PC-3 (cell line): Measurements from ENCODE around the gene TBX15. TPM values are rescaled to one million over a fixed set of nuclear protein-coding genes. Genes with fewer than 3 reads are reported as not detected.

ENCODE experiments used
- ATAC-seq: fragments of 200-7000 bp; cut with Tn5 transposase; 2 replicates; pipeline ENCODE4 v1.9.1; 2020; ENCODE audit warnings: mild to moderate bottlenecking, moderate library complexity
- BruUV-seq: library from RNA; stranded (reverse); fragments of 400-500 nt; replicated peaks from 2 replicates; lab custom pipeline; 2021; lab: Mats Ljungman, UMichigan
- CTCF ChIA-PET: fragments of 300-600 bp; sonication (Branson Sonifier 250); formaldehyde crosslinking; loops from one replicate; lab custom pipeline; 2022; ENCODE audit warnings: antibody characterized with exemption; lab: Charles Lee
- POLR2A ChIA-PET: fragments of 300-600 bp; sonication (Branson Sonifier 250); formaldehyde crosslinking; loops from one replicate; lab custom pipeline; 2022; ENCODE audit warnings: antibody characterized with exemption; ENCODE audit not compliant: unreplicated experiment; lab: Charles Lee
- DNase-seq: peaks from one replicate; pipeline ENCODE4 v3.0.0-alpha.2; 2015
- H2AFZ ChIP-seq: fragments of 300-600 bp; sonication (generic); 2 replicates; pipeline ENCODE4 v1.6.0; 2016; ENCODE audit warnings: antibody characterized with exemption, low read length
- H3F3A ChIP-seq: fragments of 300-600 bp; sonication (generic); one replicate; pipeline ENCODE4 v1.6.0; 2017; ENCODE audit warnings: antibody characterized with exemption, low read length, control low read depth, mild to moderate bottlenecking; ENCODE audit not compliant: unreplicated experiment
- H3K27ac ChIP-seq: fragments of 300-600 bp; sonication (generic); 2 replicates; pipeline ENCODE4 v1.5.1; 2016; ENCODE audit warnings: mild to moderate bottlenecking, low read length
- H3K27me3 ChIP-seq: fragments of 300-600 bp; sonication (generic); 2 replicates; pipeline ENCODE4 v1.6.1; 2016; ENCODE audit warnings: low read length, mixed read lengths
- H3K36me3 ChIP-seq: fragments of 300-600 bp; sonication (generic); 2 replicates; pipeline ENCODE4 v1.6.1; 2016; ENCODE audit warnings: low read depth, mixed run types, low read length, mixed read lengths
- H3K4me1 ChIP-seq: fragments of 300-600 bp; sonication (generic); 2 replicates; pipeline ENCODE4 v1.5.1; 2016; ENCODE audit warnings: low read length; ENCODE audit not compliant: insufficient read depth
- H3K4me2 ChIP-seq: fragments of 300-600 bp; sonication (generic); 2 replicates; pipeline ENCODE4 v1.6.0; 2016; ENCODE audit warnings: low read length
- H3K4me3 ChIP-seq: fragments of 300-600 bp; sonication (generic); 2 replicates; pipeline ENCODE4 v1.5.1; 2016; ENCODE audit warnings: mild to moderate bottlenecking, low read length, mixed read lengths
- H3K79me2 ChIP-seq: fragments of 300-600 bp; sonication (generic); 2 replicates; pipeline ENCODE4 v1.6.1; 2017; ENCODE audit warnings: low read length, mixed read lengths
- H3K9ac ChIP-seq: fragments of 300-600 bp; sonication (generic); 2 replicates; pipeline ENCODE4 v1.6.0; 2016; ENCODE audit warnings: mild to moderate bottlenecking, low read length
- H3K9me2 ChIP-seq: fragments of 300-600 bp; sonication (generic); replicated peaks from 2 replicates; pipeline ENCODE4 v1.6.1; 2016; ENCODE audit warnings: mixed run types, low read length, mixed read lengths
- H3K9me3 ChIP-seq: fragments of 300-600 bp; sonication (generic); 2 replicates; pipeline ENCODE4 v1.6.1; 2016; ENCODE audit warnings: low read length, mixed read lengths
- H4K20me1 ChIP-seq: fragments of 300-600 bp; sonication (generic); 2 replicates; pipeline ENCODE4 v1.6.1; 2016; ENCODE audit warnings: low read length, mixed read lengths
- CTCF ChIP-seq: fragments of 300-600 bp; sonication (generic); conservative IDR thresholded peaks from 2 replicates; pipeline ENCODE4 v1.5.1; 2017; ENCODE audit warnings: antibody characterized with exemption, low read depth, mild to moderate bottlenecking, low read length
- EZH2 ChIP-seq: fragments of 300-600 bp; sonication (generic); IDR thresholded peaks from one replicate; pipeline ENCODE4 v1.6.1; 2017; ENCODE audit warnings: antibody characterized with exemption, mild to moderate bottlenecking, low read length; ENCODE audit not compliant: unreplicated experiment
- EZH2phosphoT487 ChIP-seq: fragments of 300-600 bp; sonication (generic); IDR thresholded peaks from 2 replicates; pipeline ENCODE4 v1.6.1; 2018; ENCODE audit warnings: mild to moderate bottlenecking, antibody characterized with exemption, low read length, borderline replicate concordance
- intact Hi-C: fragments of 100-400 bp; cut with micrococcal nuclease; formaldehyde crosslinking; loops from 2 replicates; pipeline ENCODE4 v1.9.0; 2023
- total RNA-seq: library from RNA; depleted of rRNA; stranded (reverse); fragments of >200 nt; gene quantifications from 2 replicates; pipeline ENCODE4 v1.2.3, GENCODE V29; 2014

Gene TBX15
- total RNA-seq, 1 experiment from 2014 or later, result 0.58 TPM

DNA sequence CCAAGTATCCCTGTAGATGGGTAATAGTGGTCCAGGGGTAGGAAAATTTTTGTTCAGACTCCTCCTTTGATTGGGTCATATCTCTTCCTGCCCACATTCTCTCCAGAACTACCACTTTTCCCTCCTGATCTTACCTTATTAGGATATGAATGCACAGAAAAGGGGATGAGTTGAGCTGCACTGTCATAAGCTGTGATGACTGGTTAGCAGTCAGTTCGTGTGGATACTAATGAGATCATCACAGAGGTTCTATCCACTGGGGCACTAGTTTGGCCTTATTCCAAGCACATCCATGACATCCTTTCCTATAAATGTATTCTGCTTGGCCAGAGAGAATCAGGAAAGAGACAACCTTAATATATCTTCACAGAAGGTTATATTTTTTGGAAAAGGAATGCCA lies 22.1 kb upstream of the TBX15 start:
- Histone ChIP-seq H3K4me1 (peaks cover 10% of the 10 kb centered on the region; the same call in 1 of the 2 replicates), H3K9me2 (no peaks in the 10 kb centered on the region), H3K4me3 (no peak overlapping the region), H3K9me3 (no peaks in the 10 kb centered on the region), H3K9ac (no peak overlapping the region), H3F3A (no peaks in the 10 kb centered on the region), H3K36me3 (no peaks in the 10 kb centered on the region), H3K4me2 (no peak overlapping the region), H4K20me1 (no peaks in the 10 kb centered on the region), H3K27ac (no peak overlapping the region), H3K27me3 (no peaks in the 10 kb centered on the region), H2AFZ (no peak overlapping the region), H3K79me2 (no peaks in the 10 kb centered on the region)
- ATAC-seq, result no peak
- intact Hi-C loops, result loop anchor here (10.0 kb wide), 2 partner anchors 135 to 355 kb away; partner anchors contain the start of genes HAO2 and WARS2
- no peak for TF ChIP-seq EZH2phosphoT487
- no peak for TF ChIP-seq EZH2
- TF ChIP-seq CTCF, result no peak
- CTCF ChIA-PET, result no interaction called here
- BruUV-seq, result no TSS peak
- POLR2A ChIA-PET, result no interaction called here
- DNase-seq, result no peak

DNA sequence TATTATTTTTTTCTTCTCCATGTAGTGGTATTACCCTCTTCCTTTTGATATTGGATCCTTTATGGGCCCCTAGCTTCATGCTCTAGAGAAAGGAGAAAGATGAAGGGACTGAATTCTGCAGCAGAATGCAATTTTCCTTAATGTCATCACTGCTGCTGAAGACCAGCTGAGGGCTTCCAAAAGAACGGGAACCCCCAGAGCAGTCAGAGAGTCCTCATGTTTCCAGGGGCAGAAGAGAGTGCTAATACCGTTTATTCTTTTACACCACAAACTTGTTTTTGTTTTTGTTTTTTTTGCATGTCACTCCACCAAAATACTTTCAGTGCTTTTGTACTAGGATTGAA lies 21.1 kb upstream of the TBX15 start:
- no peak overlapping the region for H3K4me3 ChIP-seq
- DNase-seq, result no peak
- no peaks in the 10 kb centered on the region for H3K27me3 ChIP-seq
- TF ChIP-seq CTCF (no peak), EZH2 (no peak), EZH2phosphoT487 (no peak)
- no peaks in the 10 kb centered on the region for H3K36me3 ChIP-seq
- peak overlapping the region; percentile 47; the same call in 1 of the 2 replicates for H3K4me2 ChIP-seq
- no peak overlapping the region for H3K27ac ChIP-seq
- H3K79me2 ChIP-seq, result no peaks in the 10 kb centered on the region
- H3K4me1 ChIP-seq, result 0 out of 2 replicates have a peak, but pooled peaks cover 7% of the 10 kb centered on the region
- no peak overlapping the region for H3K9ac ChIP-seq
- no peaks in the 10 kb centered on the region for H3K9me3 ChIP-seq
- H3F3A ChIP-seq, result no peaks in the 10 kb centered on the region
- ChIA-PET CTCF (interaction anchor here (0.6 to 1.0 kb wide), 5 partner anchors 8 to 858 kb away, joined by 3 to 6 read pairs (median 4); no protein-coding TSS in a partner anchor), POLR2A (no interaction called here)
- H4K20me1 ChIP-seq, result no peaks in the 10 kb centered on the region
- H2AFZ ChIP-seq, result no peak overlapping the region
- intact Hi-C loops, result loop anchor here (5.0 kb wide), 2 partner anchors 182 to 268 kb away; no protein-coding TSS in a partner anchor
- no TSS peak for BruUV-seq
- ATAC-seq, result no peak
- no peaks in the 10 kb centered on the region for H3K9me2 ChIP-seq
